ENCODE data around the gene IRF2BP1.

The IRF2BP1 gene

GRCh38 chr19:45895519-45895972, 9.6 kb upstream of the IRF2BP1 start:
- no peak overlapping the region for H3K4me3 ChIP-seq (ENCODE audit: low read length)
- no peak for DNase-seq
- no peak overlapping the region for H3K27ac ChIP-seq (ENCODE audit: low read depth, low read length)
- H3K4me1 ChIP-seq (ENCODE audit: control insufficient read depth, low read depth, low read length), result no peaks in the 10 kb centered on the region
- H3K79me2 ChIP-seq (ENCODE audit: control insufficient read depth, insufficient read depth, low read length), result no peaks in the 10 kb centered on the region
- no peaks in the 10 kb centered on the region for H3K27me3 ChIP-seq (ENCODE audit: insufficient read depth, low read length, poor library complexity)
- H3K36me3 ChIP-seq (ENCODE audit: control insufficient read depth, insufficient read depth, low read length), result peaks cover 1% of the 10 kb centered on the region
- H2BK5ac ChIP-seq (ENCODE audit: low read length), result no peak overlapping the region
- no peak overlapping the region for H3K23ac ChIP-seq (ENCODE audit: low read length)
- H3K79me1 ChIP-seq (ENCODE audit: low read length), result no peaks in the 10 kb centered on the region
- no peak overlapping the region for H4K5ac ChIP-seq (ENCODE audit: low read length)
- H3K18ac ChIP-seq (ENCODE audit: low read length), result no peak overlapping the region
- H4K8ac ChIP-seq (ENCODE audit: low read depth, low read length), result no peak overlapping the region
- WGBS (ENCODE audit: extremely low coverage, insufficient coverage, low lambda C conversion rate), result no CpG with 5 or more reads among the region's 9 CpGs
- no peak overlapping the region for H3K56ac ChIP-seq (ENCODE audit: low read length)
- H2BK120ac ChIP-seq (ENCODE audit: low read depth, low read length), result no peak overlapping the region
- no peak overlapping the region for H2AK5ac ChIP-seq (ENCODE audit: low read length)
- no peak overlapping the region for H3K4ac ChIP-seq (ENCODE audit: low read depth, low read length)
- H3K9ac ChIP-seq (ENCODE audit: low read length), result no peak overlapping the region
- no peak overlapping the region for H2BK15ac ChIP-seq (replicated peaks; ENCODE audit: low read depth)
- no peak overlapping the region for H3K4me2 ChIP-seq (ENCODE audit: low read length)

GRCh38 chr19:45890877-45891276, 4.9 kb upstream of the IRF2BP1 start:
- WGBS (ENCODE audit: extremely low coverage, insufficient coverage, low lambda C conversion rate), result no CpG with 5 or more reads among the region's 17 CpGs
- no peak overlapping the region for H3K4me3 ChIP-seq (ENCODE audit: low read length)
- H3K36me3 ChIP-seq (ENCODE audit: control insufficient read depth, insufficient read depth, low read length), result no peaks in the 10 kb centered on the region

GRCh38 chr19:45889210-45889885, 3.4 kb upstream of the IRF2BP1 start:
- H4K8ac ChIP-seq (ENCODE audit: low read depth, low read length), result no peak overlapping the region
- H3K56ac ChIP-seq (ENCODE audit: low read length), result no peak overlapping the region
- no peak for DNase-seq
- no peak overlapping the region for H2BK15ac ChIP-seq (replicated peaks; ENCODE audit: low read depth)
- H3K79me2 ChIP-seq (ENCODE audit: control insufficient read depth, insufficient read depth, low read length), result peaks cover 5% of the 10 kb centered on the region
- no peak overlapping the region for H2AK5ac ChIP-seq (ENCODE audit: low read length)
- no peak overlapping the region for H3K23ac ChIP-seq (ENCODE audit: low read length)
- no peak overlapping the region for H3K4me3 ChIP-seq (ENCODE audit: low read length)
- no peak overlapping the region for H2BK5ac ChIP-seq (ENCODE audit: low read length)
- no peak overlapping the region for H3K4ac ChIP-seq (ENCODE audit: low read depth, low read length)
- H3K18ac ChIP-seq (ENCODE audit: low read length), result no peak overlapping the region
- no CpG with 5 or more reads among the region's 6 CpGs for WGBS (ENCODE audit: extremely low coverage, insufficient coverage, low lambda C conversion rate)
- no peaks in the 10 kb centered on the region for H3K36me3 ChIP-seq (ENCODE audit: control insufficient read depth, insufficient read depth, low read length)
- H3K4me2 ChIP-seq (ENCODE audit: low read length), result no peak overlapping the region
- H2BK120ac ChIP-seq (ENCODE audit: low read depth, low read length), result no peak overlapping the region
- no peaks in the 10 kb centered on the region for H3K4me1 ChIP-seq (ENCODE audit: control insufficient read depth, low read depth, low read length)
- H3K9ac ChIP-seq (ENCODE audit: low read length), result no peak overlapping the region
- no peak overlapping the region for H4K5ac ChIP-seq (ENCODE audit: low read length)
- H3K27ac ChIP-seq (ENCODE audit: low read depth, low read length), result no peak overlapping the region
- peaks cover 2% of the 10 kb centered on the region for H3K79me1 ChIP-seq (ENCODE audit: low read length)
- H3K27me3 ChIP-seq (ENCODE audit: insufficient read depth, low read length, poor library complexity), result no peaks in the 10 kb centered on the region

More at GRCh38 chr19:45890877-45891276, 4.9 kb upstream of the IRF2BP1 start:
- H4K8ac ChIP-seq (ENCODE audit: low read depth, low read length), result no peak overlapping the region
- no peaks in the 10 kb centered on the region for H3K79me1 ChIP-seq (ENCODE audit: low read length)
- H2BK5ac ChIP-seq (ENCODE audit: low read length), result no peak overlapping the region
- H3K56ac ChIP-seq (ENCODE audit: low read length), result no peak overlapping the region
- H2BK120ac ChIP-seq (ENCODE audit: low read depth, low read length), result no peak overlapping the region
- H3K27me3 ChIP-seq (ENCODE audit: insufficient read depth, low read length, poor library complexity), result no peaks in the 10 kb centered on the region
- no peaks in the 10 kb centered on the region for H3K4me1 ChIP-seq (ENCODE audit: control insufficient read depth, low read depth, low read length)
- DNase-seq, result no peak
- H3K18ac ChIP-seq (ENCODE audit: low read length), result no peak overlapping the region
- H3K27ac ChIP-seq (ENCODE audit: low read depth, low read length), result no peak overlapping the region
- no peak overlapping the region for H3K23ac ChIP-seq (ENCODE audit: low read length)
- no peaks in the 10 kb centered on the region for H3K79me2 ChIP-seq (ENCODE audit: control insufficient read depth, insufficient read depth, low read length)
- no peak overlapping the region for H4K5ac ChIP-seq (ENCODE audit: low read length)
- H2AK5ac ChIP-seq (ENCODE audit: low read length), result no peak overlapping the region
- no peak overlapping the region for H2BK15ac ChIP-seq (replicated peaks; ENCODE audit: low read depth)
- no peak overlapping the region for H3K4ac ChIP-seq (ENCODE audit: low read depth, low read length)
- H3K9ac ChIP-seq (ENCODE audit: low read length), result no peak overlapping the region
- H3K4me2 ChIP-seq (ENCODE audit: low read length), result no peak overlapping the region

GRCh38 chr19:45887200-45887710, 1.3 kb upstream of the IRF2BP1 start:
- Histone ChIP-seq H4K8ac (ENCODE audit: low read depth, low read length) (peak overlapping the region; percentile 65), H3K23ac (ENCODE audit: low read length) (no peak overlapping the region), H3K79me1 (ENCODE audit: low read length) (peaks cover 2% of the 10 kb centered on the region), H3K4me3 (ENCODE audit: low read length) (no peak overlapping the region), H2BK5ac (ENCODE audit: low read length) (no peak overlapping the region), H3K4me2 (ENCODE audit: low read length) (peak overlapping the region; percentile 76), H2AK5ac (ENCODE audit: low read length) (no peak overlapping the region), H3K4me1 (ENCODE audit: control insufficient read depth, low read depth, low read length) (peaks cover 2% of the 10 kb centered on the region), H3K27me3 (ENCODE audit: insufficient read depth, low read length, poor library complexity) (no peaks in the 10 kb centered on the region), H3K18ac (ENCODE audit: low read length) (peak overlapping the region; percentile 33), H2BK15ac (replicated peaks; ENCODE audit: low read depth) (no peak overlapping the region), H3K4ac (ENCODE audit: low read depth, low read length) (peak overlapping the region; percentile 17), H3K56ac (ENCODE audit: low read length) (peak overlapping the region; percentile 92), H3K27ac (ENCODE audit: low read depth, low read length) (no peak overlapping the region), H2BK120ac (ENCODE audit: low read depth, low read length) (no peak overlapping the region), H4K5ac (ENCODE audit: low read length) (no peak overlapping the region), H3K9ac (ENCODE audit: low read length) (peak overlapping the region; percentile 89), H3K79me2 (ENCODE audit: control insufficient read depth, insufficient read depth, low read length) (peaks cover 5% of the 10 kb centered on the region), H3K36me3 (ENCODE audit: control insufficient read depth, insufficient read depth, low read length) (no peaks in the 10 kb centered on the region)
- no peak for DNase-seq
- WGBS (ENCODE audit: extremely low coverage, insufficient coverage, low lambda C conversion rate), result no CpG with 5 or more reads among the region's 10 CpGs

GRCh38 chr19:45886427-45887199, 672 bp upstream of the IRF2BP1 start:
- no peak overlapping the region for H2BK5ac ChIP-seq (ENCODE audit: low read length)
- no peak overlapping the region for H2BK120ac ChIP-seq (ENCODE audit: low read depth, low read length)
- H3K9ac ChIP-seq (ENCODE audit: low read length), result peak overlapping the region; percentile 89
- H3K4ac ChIP-seq (ENCODE audit: low read depth, low read length), result peak overlapping the region; percentile 17
- no peak overlapping the region for H4K5ac ChIP-seq (ENCODE audit: low read length)
- H3K27me3 ChIP-seq (ENCODE audit: insufficient read depth, low read length, poor library complexity), result no peaks in the 10 kb centered on the region
- peaks cover 2% of the 10 kb centered on the region for H3K79me1 ChIP-seq (ENCODE audit: low read length)
- H3K4me2 ChIP-seq (ENCODE audit: low read length), result peak overlapping the region; percentile 81
- peak overlapping the region; percentile 71 for H3K4me3 ChIP-seq (ENCODE audit: low read length)
- no peak overlapping the region for H2AK5ac ChIP-seq (ENCODE audit: low read length)
- H3K27ac ChIP-seq (ENCODE audit: low read depth, low read length), result peak overlapping the region; percentile 78
- H3K36me3 ChIP-seq (ENCODE audit: control insufficient read depth, insufficient read depth, low read length), result no peaks in the 10 kb centered on the region
- peak overlapping the region; percentile 92 for H3K56ac ChIP-seq (ENCODE audit: low read length)
- H2BK15ac ChIP-seq (replicated peaks; ENCODE audit: low read depth), result no peak overlapping the region
- peaks cover 5% of the 10 kb centered on the region for H3K79me2 ChIP-seq (ENCODE audit: control insufficient read depth, insufficient read depth, low read length)
- DNase-seq, result peak; percentile 97
- no CpG with 5 or more reads among the region's 32 CpGs for WGBS (ENCODE audit: extremely low coverage, insufficient coverage, low lambda C conversion rate)
- H3K23ac ChIP-seq (ENCODE audit: low read length), result no peak overlapping the region
- H3K18ac ChIP-seq (ENCODE audit: low read length), result peak overlapping the region; percentile 51
- H4K8ac ChIP-seq (ENCODE audit: low read depth, low read length), result peak overlapping the region; percentile 83
- peaks cover 7% of the 10 kb centered on the region for H3K4me1 ChIP-seq (ENCODE audit: control insufficient read depth, low read depth, low read length)

Data from mesendoderm (in vitro differentiated cells).